Activated CD8-positive, alpha-beta memory T cell treated with anti-CD3 and anti-CD28 coated beads, Interleukin-2, amount 50 U/mL, for 1 hour (primary cell): Measurements from ENCODE around the gene GDF3.
A peak's percentile ranks its signal among the peaks of the same experiment; 100 is the strongest.

ENCODE experiments used
- DNase-seq: peaks from one replicate; pipeline ENCODE4 v3.0.0-alpha.2; 2020; ENCODE audit errors: extremely low read depth

The GDF3 gene

DNA sequence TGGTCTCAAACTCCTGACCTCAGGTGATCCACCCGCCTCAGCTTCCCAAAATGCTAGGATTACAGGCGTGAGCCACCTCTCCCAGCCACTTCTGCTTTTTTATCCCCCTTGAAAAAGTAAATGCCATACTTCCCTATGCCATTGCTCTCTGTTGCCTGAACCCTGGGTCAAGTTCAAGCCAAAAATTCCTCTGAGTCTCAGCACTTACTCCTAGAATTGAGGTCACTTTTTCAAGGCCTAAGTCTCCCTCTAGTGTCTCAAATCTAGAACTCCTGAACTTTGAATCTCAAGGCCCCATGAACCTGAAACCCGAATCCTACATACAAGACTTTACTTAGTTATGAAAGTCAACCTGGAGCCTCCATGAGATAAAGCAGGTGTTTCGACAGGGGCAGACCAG lies 28.4 kb downstream of the GDF3 start:
- no peak for DNase-seq

DNA sequence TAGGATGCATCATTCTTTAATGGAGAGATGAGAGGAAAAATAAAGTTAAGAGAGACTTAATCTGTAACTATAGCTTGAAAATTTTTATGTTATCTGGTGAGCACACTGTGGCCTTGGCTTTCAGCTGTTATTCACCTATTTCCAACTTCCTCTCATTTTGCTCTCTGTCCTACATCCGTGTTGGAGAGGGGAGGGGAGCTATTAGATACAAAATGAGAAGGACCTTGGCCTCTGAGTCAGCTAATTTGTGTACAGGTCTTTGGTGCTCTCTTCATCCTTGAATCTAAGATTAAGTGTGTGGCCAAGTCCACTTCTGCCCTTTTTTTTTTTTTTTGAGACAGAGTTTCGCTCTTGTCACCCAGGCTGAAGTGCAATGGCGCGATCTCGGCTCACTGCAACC lies 29.0 kb downstream of the GDF3 start:
- no peak for DNase-seq

DNA sequence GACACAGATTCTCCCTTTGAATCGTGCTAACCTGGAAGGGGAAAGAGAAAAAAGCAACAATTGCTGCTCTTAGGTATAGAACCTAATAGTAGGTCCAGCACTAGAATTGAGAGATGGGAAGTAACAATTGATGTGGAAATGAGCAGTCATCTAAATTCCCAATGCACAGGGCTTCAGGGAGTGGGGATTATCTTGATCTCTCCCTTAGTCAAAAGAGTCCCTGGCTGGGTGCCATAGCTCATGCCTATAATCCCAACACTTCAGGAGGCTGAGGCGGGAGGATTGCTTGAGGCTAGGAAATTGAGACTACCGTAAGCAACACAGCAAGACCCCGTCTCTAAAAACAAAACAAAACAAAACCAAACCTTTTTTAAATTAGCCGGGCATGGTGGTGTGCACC lies 33.8 kb downstream of the GDF3 start:
- DNase-seq, result no peak

- DNase-seq, result no peak
Measured at GRCh38 chr12:7656121-7656520, 39.5 kb downstream of the GDF3 start.

DNA sequence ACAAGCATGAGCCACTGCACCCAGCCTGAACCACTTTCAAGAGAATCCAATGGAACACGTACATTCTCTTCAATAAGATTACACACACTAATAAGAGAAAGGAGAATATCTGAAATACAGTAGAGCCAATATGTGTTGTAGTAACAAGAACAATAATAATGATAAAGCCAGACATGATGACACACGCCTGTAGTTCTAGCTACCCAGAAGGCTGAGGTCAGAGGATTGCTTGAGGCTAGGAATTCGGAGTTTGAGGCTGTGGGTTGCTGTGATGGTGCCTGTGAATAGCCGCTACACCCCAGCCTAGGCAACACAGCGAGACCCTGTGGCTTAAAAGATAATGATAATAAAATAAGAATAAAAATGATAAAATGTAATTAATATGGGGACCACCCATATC lies 45.5 kb downstream of the GDF3 start:
- DNase-seq, result no peak

- DNase-seq, result no peak
Measured at GRCh38 chr12:7647071-7647470, 48.5 kb downstream of the GDF3 start.

- DNase-seq, result no peak
Measured at GRCh38 chr12:7646178-7646475, 49.4 kb downstream of the GDF3 start.

DNA sequence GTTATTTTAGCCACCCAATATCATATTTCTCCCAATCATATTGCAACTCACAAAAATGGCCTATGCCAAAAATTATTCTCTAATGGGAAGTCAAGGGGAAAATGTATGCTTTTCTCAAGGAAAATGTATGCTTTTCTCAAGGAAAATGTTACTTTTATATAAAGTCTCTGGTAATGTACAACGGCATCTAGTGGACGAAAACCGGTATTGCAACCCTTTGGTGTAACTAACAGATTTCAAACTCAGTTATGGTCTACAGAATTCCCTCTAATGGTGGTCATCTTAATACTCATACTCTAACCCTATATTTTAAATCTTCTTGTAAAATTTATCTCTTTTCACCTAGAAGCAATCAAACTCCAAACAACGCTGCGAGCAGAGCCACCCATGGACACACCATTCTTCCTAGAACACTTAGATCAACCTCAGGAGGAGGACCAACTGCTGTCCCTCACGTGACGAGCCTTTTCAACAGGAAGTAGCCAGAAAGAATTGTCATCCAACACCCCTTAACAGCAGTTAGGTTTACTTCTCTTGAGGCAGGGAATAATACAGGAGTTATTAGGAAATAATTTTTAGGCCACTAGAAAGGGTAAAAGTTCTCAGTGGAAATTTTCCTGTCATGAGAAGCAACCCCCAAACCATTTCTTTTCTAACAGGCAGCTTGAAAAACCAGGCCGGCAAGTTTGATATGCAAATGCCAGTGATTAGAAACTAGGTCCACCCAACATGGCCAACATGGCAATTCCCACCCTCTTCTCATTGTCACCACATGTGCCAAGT lies 50.0 kb downstream of the GDF3 start:
- DNase-seq, result no peak

DNA sequence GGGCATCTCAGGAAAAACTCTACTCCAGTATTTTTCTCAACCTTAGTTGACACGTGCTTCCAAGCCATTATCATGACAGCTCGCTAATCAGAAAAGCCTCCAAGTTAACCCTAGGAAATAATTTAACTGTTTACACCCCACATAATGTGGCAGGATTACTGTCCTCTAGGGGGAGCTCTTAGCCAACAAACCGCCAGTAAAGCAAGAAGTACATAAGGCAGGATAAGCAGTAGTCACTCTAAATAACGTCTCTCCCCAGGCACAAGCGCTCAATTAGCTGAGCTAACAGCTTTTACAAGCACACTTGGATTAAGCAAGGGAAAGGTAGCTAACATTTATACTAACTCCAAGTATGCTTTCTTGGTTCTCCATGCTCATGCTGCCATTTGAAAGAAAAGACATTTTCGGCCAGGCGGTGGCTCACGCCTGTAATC lies 52.7 kb downstream of the GDF3 start:
- no peak for DNase-seq

- DNase-seq, result no peak
Measured at GRCh38 chr12:7642287-7642686, 53.3 kb downstream of the GDF3 start.

GRCh38 chr12:7640123-7640995 lies 55.2 kb downstream of the GDF3 start:
- DNase-seq, result peak; percentile 40
